ENCODE measurements around the gene TXNDC15. TPM values are rescaled to one million over a fixed set of nuclear protein-coding genes. Genes with fewer than 3 reads are reported as not detected.

The TXNDC15 gene
- total RNA-seq, 1 experiment from 2014 or later, result 31.3 TPM

DNA sequence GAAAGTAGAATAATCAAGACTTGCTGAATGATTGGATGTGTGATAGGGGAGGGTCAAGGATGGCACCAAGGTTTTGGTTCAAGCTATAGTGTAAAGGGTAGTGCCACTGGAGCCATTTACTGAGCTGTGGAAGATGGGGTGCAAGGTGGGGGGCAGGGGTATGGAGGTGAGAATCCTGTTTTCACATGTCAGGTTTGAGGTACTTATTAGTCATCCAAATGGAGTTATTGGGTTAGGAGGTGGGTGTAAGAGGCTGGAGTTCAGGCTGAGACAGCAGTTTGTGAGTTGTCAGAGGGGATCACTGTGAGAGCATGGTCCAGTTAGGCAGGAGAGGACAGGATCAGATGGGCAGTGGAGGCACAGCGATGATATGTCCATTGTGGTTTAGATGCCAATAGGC, 39.6 kb downstream of the TXNDC15 start:
- no CpG with 5 or more reads among the region's 1 CpG for WGBS (ENCODE audit: extremely low coverage, insufficient read length, low lambda C conversion rate)
- Histone ChIP-seq H4K5ac (ENCODE audit: insufficient read length, low read depth, low read length) (no peak overlapping the region), H2BK20ac (ENCODE audit: low read depth, low read length, poor library complexity, severe bottlenecking) (no peak overlapping the region), H3K79me2 (ENCODE audit: insufficient read depth, low read length) (no peaks in the 10 kb centered on the region), H3K14ac (ENCODE audit: insufficient read depth, low read length) (no peak overlapping the region; the same call in 1 of the 2 replicates), H3K18ac (ENCODE audit: insufficient read length, low read depth, low read length) (no peak overlapping the region), H3K4me1 (ENCODE audit: insufficient read depth, low read length) (no peaks in the 10 kb centered on the region), H3T11ph (ENCODE audit: low read length) (no peak overlapping the region), H3K9me3 (ENCODE audit: control insufficient read depth, low read depth, low read length) (no peaks in the 10 kb centered on the region), H3K79me1 (ENCODE audit: insufficient read depth, low read depth, low read length, poor library complexity, severe bottlenecking) (no peaks in the 10 kb centered on the region), H3K27ac (ENCODE audit: insufficient read length, low read depth, low read length) (no peak overlapping the region), H4K8ac (replicated peaks; ENCODE audit: insufficient read length, low read depth, low read length) (no peak overlapping the region), H3K9ac (ENCODE audit: extremely low read depth, insufficient read length, low read length) (no peak overlapping the region), H2AFZ (ENCODE audit: low read length) (no peak overlapping the region), H4K91ac (ENCODE audit: insufficient read length, low read depth, low read length) (no peak overlapping the region), H3K27me3 (ENCODE audit: insufficient read depth, low read length) (no peaks in the 10 kb centered on the region), H2BK120ac (ENCODE audit: low read depth, low read length, poor library complexity, severe bottlenecking) (no peak overlapping the region), H3K23me2 (ENCODE audit: insufficient read length, low read depth, low read length, poor library complexity, severe bottlenecking) (no peaks in the 10 kb centered on the region), H2BK5ac (ENCODE audit: insufficient read length, low read length) (no peak overlapping the region), H3K4me2 (ENCODE audit: insufficient read depth, insufficient read length, low read length) (no peak overlapping the region), H4K20me1 (ENCODE audit: control insufficient read depth, insufficient read depth, insufficient read length) (no peaks in the 10 kb centered on the region), H3K23ac (ENCODE audit: insufficient read length, low read depth, low read length) (no peak overlapping the region), H3K4ac (ENCODE audit: low read depth, low read length) (no peak overlapping the region), H3K56ac (ENCODE audit: insufficient read length, low read depth, low read length) (no peak overlapping the region), H2AK5ac (ENCODE audit: insufficient read length, low read length) (no peak overlapping the region), H2BK15ac (ENCODE audit: low read depth, low read length) (no peak overlapping the region), H2BK12ac (ENCODE audit: insufficient read length, low read depth, low read length) (no peak overlapping the region)
- H3K4me3 Mint-ChIP-seq, result no peak overlapping the region
- peaks cover 4% of the 10 kb centered on the region in 2 experiments; a peak in 2 of 4 replicates for H3K4me1 Mint-ChIP-seq
- no peaks in the 10 kb centered on the region for H3K9me3 Mint-ChIP-seq
- TF ChIP-seq, protein P1, sequence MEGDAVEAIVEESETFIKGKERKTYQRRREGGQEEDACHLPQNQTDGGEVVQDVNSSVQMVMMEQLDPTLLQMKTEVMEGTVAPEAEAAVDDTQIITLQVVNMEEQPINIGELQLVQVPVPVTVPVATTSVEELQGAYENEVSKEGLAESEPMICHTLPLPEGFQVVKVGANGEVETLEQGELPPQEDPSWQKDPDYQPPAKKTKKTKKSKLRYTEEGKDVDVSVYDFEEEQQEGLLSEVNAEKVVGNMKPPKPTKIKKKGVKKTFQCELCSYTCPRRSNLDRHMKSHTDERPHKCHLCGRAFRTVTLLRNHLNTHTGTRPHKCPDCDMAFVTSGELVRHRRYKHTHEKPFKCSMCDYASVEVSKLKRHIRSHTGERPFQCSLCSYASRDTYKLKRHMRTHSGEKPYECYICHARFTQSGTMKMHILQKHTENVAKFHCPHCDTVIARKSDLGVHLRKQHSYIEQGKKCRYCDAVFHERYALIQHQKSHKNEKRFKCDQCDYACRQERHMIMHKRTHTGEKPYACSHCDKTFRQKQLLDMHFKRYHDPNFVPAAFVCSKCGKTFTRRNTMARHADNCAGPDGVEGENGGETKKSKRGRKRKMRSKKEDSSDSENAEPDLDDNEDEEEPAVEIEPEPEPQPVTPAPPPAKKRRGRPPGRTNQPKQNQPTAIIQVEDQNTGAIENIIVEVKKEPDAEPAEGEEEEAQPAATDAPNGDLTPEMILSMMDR (conservative IDR thresholded peaks at IDR 0.05), result no peak
- H3K36me3 Mint-ChIP-seq (ENCODE audit: insufficient read depth in 1 of 3, low read depth in 3 of 3), result peaks cover 3 to 28% (median 13%) of the 10 kb centered on the region in 3 experiments; a peak in 5 of 7 replicates
- no peak overlapping the region for H3K27ac Mint-ChIP-seq
- no peak for DNase-seq
- H3K27me3 Mint-ChIP-seq (ENCODE audit: low read depth), result no peaks in the 10 kb centered on the region
